GM19099 (cell line): ENCODE measurements around the gene SULF2.

Experiments used
- POLR2A ChIP-seq: IDR thresholded peaks from 3 replicates; pipeline ENCODE4 v1.6.1; 2011; ENCODE audit warnings: low read depth; ENCODE audit not compliant: insufficient read length; ENCODE audit errors: extremely low read depth

Gene SULF2

GRCh38 chr20:47610247-47610944 is 174.9 kb downstream of the SULF2 start:
- TF ChIP-seq POLR2A = no peak

GRCh38 chr20:47609001-47609400 is 176.3 kb downstream of the SULF2 start:
- no peak for TF ChIP-seq POLR2A
